HEK293 (cell line): Measurements from ENCODE around the gene TTLL7.

Experiments used
- CTCF ChIA-PET: fragments of 350-600 bp; formaldehyde crosslinking; extraction: SDS; loops from one replicate; lab custom pipeline; 2021; ENCODE audit warnings: antibody characterized with exemption; lab: Yijun Ruan, JAX
- POLR2A ChIA-PET: fragments of 300-600 bp; formaldehyde crosslinking; extraction: SDS; loops from one replicate; lab custom pipeline; 2020; ENCODE audit warnings: antibody characterized with exemption, inconsistent platforms; lab: Yijun Ruan, JAX
- H3K27ac ChIP-seq: fragments of 200-500 bp; sonication (Bioruptor generic); 2 replicates; pipeline ENCODE4 v1.5.1; 2014; ENCODE audit warnings: low read depth, low read length, control low read depth, inconsistent platforms; ENCODE audit errors: extremely low read depth
- H3K36me3 ChIP-seq, 2 experiments: fragments of 200-500 bp in 1 of 2; sonication (Bioruptor generic) in 1 of 2; 1 replicate in 1 of 2; 2 replicates in 1 of 2; pipeline ENCODE4 v1.5.1; 2014 to 2017; ENCODE audit warnings: inconsistent platforms in 2 of 2, low read length in 2 of 2; ENCODE audit not compliant: control insufficient read depth in 2 of 2, insufficient read depth in 1 of 2
- H3K4me1 ChIP-seq: fragments of 200-500 bp; sonication (Bioruptor generic); 2 replicates; pipeline ENCODE4 v1.5.1; 2014; ENCODE audit warnings: mild to moderate bottlenecking, low read length, inconsistent platforms; ENCODE audit not compliant: control insufficient read depth, insufficient read depth
- H3K4me3 ChIP-seq: 2 replicates; pipeline ENCODE4 v1.5.1; 2011; ENCODE audit warnings: low read depth, mild to moderate bottlenecking, control low read depth, low read length, moderate library complexity
- H3K9me3 ChIP-seq: fragments of 200-500 bp; sonication (Bioruptor generic); 2 replicates; pipeline ENCODE4 v1.5.1; 2014; ENCODE audit warnings: low read depth, low read length, inconsistent platforms; ENCODE audit not compliant: control insufficient read depth, insufficient read depth
- BCL11A ChIP-seq: fragments of 450-650 bp; formaldehyde crosslinking; IDR thresholded peaks from 2 replicates; pipeline ENCODE4 v1.5.1; 2016; ENCODE audit warnings: low read depth, missing biosample characterization, missing genetic modification characterization
- GFI1B ChIP-seq: fragments of 450-650 bp; formaldehyde crosslinking; IDR thresholded peaks from 2 replicates; pipeline ENCODE4 v1.5.1; 2016; ENCODE audit warnings: missing biosample characterization, missing genetic modification characterization
- KLF10 ChIP-seq: fragments of 450-650 bp; IDR thresholded peaks from 2 replicates; pipeline ENCODE4 v1.5.1; 2018; ENCODE audit warnings: missing biosample characterization, mild to moderate bottlenecking, missing genetic modification characterization
- MYNN ChIP-seq: fragments of 450-650 bp; formaldehyde crosslinking; IDR thresholded peaks from 2 replicates; pipeline ENCODE4 v1.5.1; 2016; ENCODE audit warnings: missing biosample characterization, missing genetic modification characterization, borderline replicate concordance
- MZF1 ChIP-seq: fragments of 450-650 bp; formaldehyde crosslinking; IDR thresholded peaks from 2 replicates; pipeline ENCODE4 v1.5.1; 2017; ENCODE audit warnings: missing biosample characterization, missing genetic modification characterization, borderline replicate concordance
- OVOL3 ChIP-seq: fragments of 450-650 bp; formaldehyde crosslinking; IDR thresholded peaks from 2 replicates; pipeline ENCODE4 v1.5.1; 2016; ENCODE audit warnings: missing biosample characterization, missing genetic modification characterization
- PATZ1 ChIP-seq: fragments of 450-650 bp; formaldehyde crosslinking; IDR thresholded peaks from 2 replicates; pipeline ENCODE4 v1.5.1; 2016; ENCODE audit warnings: missing biosample characterization, missing genetic modification characterization
- PRDM4 ChIP-seq: fragments of 450-650 bp; formaldehyde crosslinking; IDR thresholded peaks from 2 replicates; pipeline ENCODE4 v1.5.1; 2017; ENCODE audit warnings: missing biosample characterization, missing genetic modification characterization
- SETDB1 ChIP-seq: IDR thresholded peaks from one replicate; pipeline ENCODE4 v1.6.1; 2017; ENCODE audit warnings: mild to moderate bottlenecking, low read length, moderate library complexity, mixed read lengths; ENCODE audit not compliant: insufficient read length
- TRIM28 ChIP-seq: IDR thresholded peaks from 2 replicates; pipeline ENCODE4 v1.6.1; 2011; ENCODE audit warnings: low read length, control low read depth, borderline replicate concordance
- ZBTB6 ChIP-seq: fragments of 450-650 bp; formaldehyde crosslinking; IDR thresholded peaks from 2 replicates; pipeline ENCODE4 v1.5.1; 2017; ENCODE audit warnings: missing biosample characterization, missing genetic modification characterization
- ZNF10 ChIP-seq: fragments of 450-650 bp; formaldehyde crosslinking; IDR thresholded peaks from 2 replicates; pipeline ENCODE4 v1.5.1; 2017; ENCODE audit warnings: missing biosample characterization, missing genetic modification characterization
- ZNF112 ChIP-seq: fragments of 450-650 bp; formaldehyde crosslinking; IDR thresholded peaks from 2 replicates; pipeline ENCODE4 v1.5.0; 2017; ENCODE audit warnings: missing biosample characterization, missing genetic modification characterization
- ZNF184 ChIP-seq: fragments of 450-650 bp; IDR thresholded peaks from 2 replicates; pipeline ENCODE4 v1.5.1; 2018; ENCODE audit warnings: missing biosample characterization, mild to moderate bottlenecking, missing genetic modification characterization
- ZNF214 ChIP-seq: fragments of 450-650 bp; formaldehyde crosslinking; IDR thresholded peaks from 2 replicates; pipeline ENCODE4 v1.5.1; 2017; ENCODE audit warnings: missing biosample characterization, mild to moderate bottlenecking, missing genetic modification characterization, borderline replicate concordance
- ZNF292 ChIP-seq: fragments of 450-650 bp; formaldehyde crosslinking; IDR thresholded peaks from 2 replicates; pipeline ENCODE4 v1.5.1; 2016; ENCODE audit warnings: low read depth, missing biosample characterization, missing genetic modification characterization, borderline replicate concordance
- ZNF366 ChIP-seq: fragments of 450-650 bp; formaldehyde crosslinking; conservative IDR thresholded peaks from 2 replicates; pipeline ENCODE4 v1.5.1; 2016; ENCODE audit warnings: missing biosample characterization, missing genetic modification characterization
- ZNF544 ChIP-seq: fragments of 450-650 bp; formaldehyde crosslinking; IDR thresholded peaks from 2 replicates; pipeline ENCODE4 v1.5.0; 2017; ENCODE audit warnings: missing biosample characterization, missing genetic modification characterization
- ZNF548 ChIP-seq: fragments of 450-650 bp; formaldehyde crosslinking; IDR thresholded peaks from 2 replicates; pipeline ENCODE4 v1.5.1; 2016; ENCODE audit warnings: missing biosample characterization, missing genetic modification characterization
- ZNF549 ChIP-seq: fragments of 450-650 bp; IDR thresholded peaks from 2 replicates; pipeline ENCODE4 v1.5.1; 2018; ENCODE audit warnings: missing biosample characterization, missing genetic modification characterization, mild to moderate bottlenecking, inconsistent platforms, moderate library complexity
- ZNF596 ChIP-seq: fragments of 450-650 bp; IDR thresholded peaks from 2 replicates; pipeline ENCODE4 v1.5.0; 2018; ENCODE audit warnings: missing biosample characterization, mild to moderate bottlenecking, missing genetic modification characterization, moderate library complexity
- ZNF654 ChIP-seq: fragments of 450-650 bp; formaldehyde crosslinking; IDR thresholded peaks from 2 replicates; pipeline ENCODE4 v1.5.1; 2016; ENCODE audit warnings: low read depth, missing biosample characterization, missing genetic modification characterization
- ZNF707 ChIP-seq: fragments of 450-650 bp; formaldehyde crosslinking; IDR thresholded peaks from 2 replicates; pipeline ENCODE4 v1.5.1; 2016; ENCODE audit warnings: missing biosample characterization, missing genetic modification characterization
- ZNF792 ChIP-seq: fragments of 450-650 bp; formaldehyde crosslinking; IDR thresholded peaks from 2 replicates; pipeline ENCODE4 v1.5.1; 2016; ENCODE audit warnings: missing biosample characterization, missing genetic modification characterization
- ZSCAN16 ChIP-seq: fragments of 450-650 bp; formaldehyde crosslinking; IDR thresholded peaks from 2 replicates; pipeline ENCODE4 v1.5.1; 2016; ENCODE audit warnings: missing biosample characterization, missing genetic modification characterization
- TF ChIP-seq, protein P1 (sequence below): fragments of 450-650 bp; formaldehyde crosslinking; IDR thresholded peaks from 2 replicates; pipeline ENCODE4 v1.5.1; 2016; ENCODE audit warnings: missing biosample characterization, missing genetic modification characterization

TTLL7 gene

DNA sequence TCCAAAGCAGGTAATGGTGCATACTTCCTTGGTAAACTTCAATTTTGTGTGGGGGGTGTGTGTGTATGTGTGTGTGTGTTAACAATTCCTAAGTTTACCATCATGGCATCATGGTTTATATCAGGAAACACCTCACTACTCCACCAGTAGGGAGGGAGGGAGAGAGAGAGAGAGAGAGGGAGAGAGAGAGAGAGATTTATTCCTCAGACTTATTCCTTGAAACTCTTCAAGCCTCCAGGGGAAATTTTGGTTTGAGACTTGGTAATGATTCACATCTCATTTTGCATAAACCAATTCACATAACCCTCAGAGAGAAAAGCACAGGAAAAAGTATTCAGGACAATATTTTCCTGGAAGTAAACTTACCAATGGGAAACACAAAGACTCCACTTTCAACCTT lies 115.0 kb downstream of the TTLL7 start:
- H3K9me3 ChIP-seq = no peaks in the 10 kb centered on the region
- H3K36me3 ChIP-seq = no peaks in the 10 kb centered on the region
- H3K27ac ChIP-seq = no peak overlapping the region
- H3K4me1 ChIP-seq = no peaks in the 10 kb centered on the region; the same call in 1 of the 2 replicates
- ChIA-PET CTCF (interaction anchor here (1.5 to 1.7 kb wide), 2 partner anchors 13 to 235 kb away, joined by 3 to 4 read pairs; no protein-coding TSS in a partner anchor), POLR2A (no interaction called here)
- TF ChIP-seq ZNF548 (tag by site-specific recombination) (no peak), PRDM4 (peak; percentile 48; the same call in 1 of the 2 replicates), ZNF596 (tag by site-specific recombination) (0 out of 2 replicates have a peak, but pooled peaks have one; percentile 54)
- H3K4me3 ChIP-seq = no peak overlapping the region

DNA sequence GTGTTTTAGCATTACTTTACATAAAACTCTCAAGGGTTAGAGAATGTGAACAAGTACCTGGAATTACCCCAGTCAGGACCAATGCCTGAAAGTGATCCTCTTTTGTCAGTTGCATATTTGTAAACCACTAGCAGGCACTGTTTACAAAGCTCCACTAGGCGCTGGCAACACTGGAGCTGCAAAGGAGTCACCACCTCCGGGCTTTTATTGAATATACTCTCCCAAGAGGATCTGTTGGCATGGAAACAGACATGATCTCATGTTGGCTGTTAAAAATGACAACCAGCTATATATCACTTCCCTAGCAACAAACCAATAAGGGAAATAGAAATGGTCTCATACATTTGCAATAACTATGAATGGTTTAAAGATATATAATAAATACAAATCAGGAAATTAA lies 116.0 kb downstream of the TTLL7 start:
- Histone ChIP-seq H3K36me3 (no peaks in the 10 kb centered on the region), H3K4me3 (no peak overlapping the region), H3K27ac (no peak overlapping the region), H3K4me1 (no peaks in the 10 kb centered on the region; the same call in 1 of the 2 replicates), H3K9me3 (no peaks in the 10 kb centered on the region)
- ChIA-PET CTCF (interaction anchor here (0.7 to 1.7 kb wide), 6 partner anchors 8 to 551 kb away, joined by 3 to 4 read pairs (median 3); no protein-coding TSS in a partner anchor), POLR2A (no interaction called here)
- peak; percentile 76; the same call in 1 of the 2 replicates for TF ChIP-seq ZNF184 (tag by site-specific recombination)
- peak; percentile 17; the same call in 1 of the 2 replicates for TF ChIP-seq ZNF654 (tag by site-specific recombination)
- TF ChIP-seq ZNF549 = 0 out of 2 replicates have a peak, but pooled peaks have one; percentile 25
- 0 out of 2 replicates have a peak, but pooled peaks have one; percentile 14 for TF ChIP-seq KLF10 (tag by site-specific recombination)
- 0 out of 2 replicates have a peak, but pooled peaks have one; percentile 35 for TF ChIP-seq ZNF366 (tag by site-specific recombination)
- TF ChIP-seq TRIM28 = peak; percentile 98
- no peak for TF ChIP-seq ZNF707 (tag by site-specific recombination)
- no peak for TF ChIP-seq BCL11A (tag by site-specific recombination)
- no peak for TF ChIP-seq OVOL3 (tag by site-specific recombination)
- TF ChIP-seq SETDB1 = peak; percentile 56
- peak; percentile 39; the same call in 1 of the 2 replicates for TF ChIP-seq MZF1 (tag by site-specific recombination)
- TF ChIP-seq ZSCAN16 (tag by site-specific recombination) = 0 out of 2 replicates have a peak, but pooled peaks have one; percentile 59
- TF ChIP-seq ZNF292 (tag by site-specific recombination) = no peak
- TF ChIP-seq ZBTB6 (tag by site-specific recombination) = no peak
- peak; percentile 69; the same call in 1 of the 2 replicates for TF ChIP-seq ZNF10 (tag by site-specific recombination)
- peak; percentile 91 for TF ChIP-seq MYNN (tag by site-specific recombination)

GRCh38 chr1:83872515-83872914 lies 126.4 kb downstream of the TTLL7 start:
- POLR2A ChIA-PET = no interaction called here
- Histone ChIP-seq H3K4me3 (no peak overlapping the region), H3K4me1 (no peaks in the 10 kb centered on the region), H3K27ac (no peak overlapping the region), H3K9me3 (no peaks in the 10 kb centered on the region), H3K36me3 (no peaks in the 10 kb centered on the region)
- CTCF ChIA-PET = no interaction called here
- TF ChIP-seq PATZ1 (tag by site-specific recombination) = no peak
- TF ChIP-seq, protein P1, sequence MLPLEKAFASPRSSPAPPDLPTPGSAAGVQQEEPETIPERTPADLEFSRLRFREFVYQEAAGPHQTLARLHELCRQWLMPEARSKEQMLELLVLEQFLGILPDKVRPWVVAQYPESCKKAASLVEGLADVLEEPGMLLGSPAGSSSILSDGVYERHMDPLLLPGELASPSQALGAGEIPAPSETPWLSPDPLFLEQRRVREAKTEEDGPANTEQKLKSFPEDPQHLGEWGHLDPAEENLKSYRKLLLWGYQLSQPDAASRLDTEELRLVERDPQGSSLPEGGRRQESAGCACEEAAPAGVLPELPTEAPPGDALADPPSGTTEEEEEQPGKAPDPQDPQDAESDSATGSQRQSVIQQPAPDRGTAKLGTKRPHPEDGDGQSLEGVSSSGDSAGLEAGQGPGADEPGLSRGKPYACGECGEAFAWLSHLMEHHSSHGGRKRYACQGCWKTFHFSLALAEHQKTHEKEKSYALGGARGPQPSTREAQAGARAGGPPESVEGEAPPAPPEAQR (tag by site-specific recombination) = no peak
- TF ChIP-seq ZNF544 (tag by site-specific recombination) = no peak
- no peak for TF ChIP-seq ZNF112 (tag by site-specific recombination)
- no peak for TF ChIP-seq GFI1B (tag by site-specific recombination)
- no peak for TF ChIP-seq ZNF214 (tag by site-specific recombination)
- no peak for TF ChIP-seq ZNF792
